Astrocyte (in vitro differentiated cells and primary cell): ENCODE measurements around the gene INPP5A. TPM values are rescaled to one million over a fixed set of nuclear protein-coding genes. Genes with fewer than 3 reads are reported as not detected.

Source experiments
- DNase-seq: peaks from one replicate; pipeline ENCODE4 v3.0.0-alpha.2; 2010; ENCODE audit warnings: low read depth
- FAIRE-seq: peaks from 2 replicates; lab custom pipeline; 2011; peaks lifted over from hg19 to GRCh38; lab: Jason Lieb, UNC
- H2AFZ ChIP-seq: 2 replicates; pipeline ENCODE4 v1.6.0; 2012; ENCODE audit warnings: low read depth, low read length, inconsistent platforms
- H3K27ac ChIP-seq: 2 replicates; pipeline ENCODE4 v1.5.1; 2011; ENCODE audit warnings: low read depth, low read length, inconsistent platforms
- H3K27me3 ChIP-seq: 2 replicates; pipeline ENCODE4 v1.6.0; 2011; ENCODE audit warnings: low read length, inconsistent platforms; ENCODE audit not compliant: insufficient read depth
- H3K36me3 ChIP-seq: 2 replicates; pipeline ENCODE4 v1.5.1; 2011; ENCODE audit warnings: low read length, inconsistent platforms; ENCODE audit not compliant: insufficient read depth
- H3K4me1 ChIP-seq: 2 replicates; pipeline ENCODE4 v1.5.1; 2011; ENCODE audit warnings: low read length, inconsistent platforms; ENCODE audit not compliant: insufficient read depth
- H3K4me2 ChIP-seq: 2 replicates; pipeline ENCODE4 v1.6.0; 2012; ENCODE audit warnings: low read length, inconsistent platforms
- H3K4me3 ChIP-seq: 2 replicates; pipeline ENCODE4 v1.5.1; 2011; ENCODE audit warnings: low read depth, mild to moderate bottlenecking, low read length, inconsistent platforms; ENCODE audit not compliant: insufficient read depth
- H3K79me2 ChIP-seq: 2 replicates; pipeline ENCODE4 v1.6.0; 2012; ENCODE audit warnings: mild to moderate bottlenecking, low read length, inconsistent platforms; ENCODE audit not compliant: insufficient read depth
- H3K9ac ChIP-seq: 2 replicates; pipeline ENCODE4 v1.6.0; 2012; ENCODE audit warnings: mild to moderate bottlenecking, low read length, inconsistent platforms
- H3K9me3 ChIP-seq: 2 replicates; pipeline ENCODE4 v1.5.1; 2012; ENCODE audit warnings: low read depth, mild to moderate bottlenecking, low read length, inconsistent platforms; ENCODE audit not compliant: insufficient read depth
- H4K20me1 ChIP-seq: 2 replicates; pipeline ENCODE4 v1.6.0; 2012; ENCODE audit warnings: low read length, inconsistent platforms; ENCODE audit not compliant: insufficient read depth
- H3K27ac Mint-ChIP-seq: one replicate; pipeline ENCODE4 v1.8.0; 2021; ENCODE audit warnings: mild to moderate bottlenecking, mixed read lengths; ENCODE audit not compliant: unreplicated experiment
- H3K27me3 Mint-ChIP-seq: one replicate; pipeline ENCODE4 v1.8.0; 2021; ENCODE audit warnings: low read depth, mixed read lengths; ENCODE audit not compliant: unreplicated experiment
- H3K36me3 Mint-ChIP-seq: one replicate; pipeline ENCODE4 v1.8.0; 2021; ENCODE audit warnings: low read depth, mixed read lengths; ENCODE audit not compliant: unreplicated experiment
- H3K4me1 Mint-ChIP-seq: one replicate; pipeline ENCODE4 v1.8.0; 2021; ENCODE audit warnings: low read depth, mixed read lengths; ENCODE audit not compliant: unreplicated experiment
- H3K4me3 Mint-ChIP-seq: one replicate; pipeline ENCODE4 v1.8.0; 2021; ENCODE audit warnings: mild to moderate bottlenecking, moderate library complexity, mixed read lengths; ENCODE audit not compliant: unreplicated experiment
- H3K9me3 Mint-ChIP-seq: one replicate; pipeline ENCODE4 v1.8.0; 2021; ENCODE audit warnings: mild to moderate bottlenecking, mixed read lengths; ENCODE audit not compliant: unreplicated experiment
- EZH2 ChIP-seq: IDR thresholded peaks from 2 replicates; pipeline ENCODE4 v1.6.1; 2012; ENCODE audit warnings: mild to moderate bottlenecking, low read length, inconsistent platforms; ENCODE audit not compliant: insufficient read depth
- total RNA-seq: library from RNA; stranded (reverse); gene quantifications from 2 replicates; pipeline ENCODE4 v1.2.1, GENCODE V29; 2021
- TF ChIP-seq, protein P1 (sequence below): IDR thresholded peaks from 2 replicates; pipeline ENCODE4 v1.5.1; 2011; ENCODE audit warnings: low read depth, mild to moderate bottlenecking, inconsistent platforms, low read length, moderate library complexity; ENCODE audit not compliant: insufficient read depth

Gene INPP5A
- total RNA-seq, 1 donor from 2014 or later, result 39.1 TPM

DNA sequence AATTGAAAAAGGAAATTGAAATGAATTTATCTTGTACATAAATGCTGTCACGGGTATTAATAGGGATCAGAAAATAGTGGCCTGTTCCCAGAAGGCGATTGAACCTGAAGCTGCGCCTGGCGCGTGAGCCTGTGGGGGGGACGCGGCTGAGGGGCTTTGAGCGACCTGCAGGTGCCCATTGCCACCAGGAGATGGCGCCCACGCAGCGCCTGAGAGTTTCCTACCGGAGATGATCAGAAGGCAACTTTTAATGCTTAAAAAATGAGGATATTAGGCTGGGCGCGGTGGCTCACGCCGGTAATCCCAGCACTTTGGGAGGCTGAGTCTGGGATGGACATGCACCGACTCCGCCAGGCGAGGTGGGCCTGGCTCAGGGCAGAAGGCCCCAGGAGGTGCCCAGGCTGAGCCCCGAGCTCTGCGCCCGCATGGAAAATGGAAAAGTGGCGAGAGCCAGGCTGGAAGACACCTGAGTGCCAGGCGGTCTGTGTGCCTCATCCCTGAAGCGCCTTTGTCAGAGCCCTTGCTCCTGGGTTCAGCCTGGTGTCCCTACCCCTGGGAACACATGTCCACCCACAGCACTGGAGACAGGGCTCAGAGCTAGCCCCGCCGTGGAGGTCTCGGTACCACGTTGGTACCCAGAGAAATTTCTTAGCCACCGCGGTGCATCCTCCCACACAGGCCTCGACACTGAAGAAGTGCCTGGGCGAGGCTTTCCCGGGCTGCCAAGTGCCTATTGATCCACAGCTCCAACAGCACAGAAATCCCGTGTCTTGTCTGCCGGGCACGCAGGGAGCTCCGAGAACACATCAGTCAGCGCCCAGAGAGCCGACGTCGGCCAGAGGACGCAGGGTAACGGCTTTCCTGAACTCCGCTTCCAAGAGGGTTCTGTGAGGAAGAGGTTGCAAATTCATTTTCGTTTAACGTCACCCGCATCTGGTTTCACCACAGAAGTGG lies 117.4 kb downstream of the INPP5A start:
- Histone ChIP-seq H3K4me2 (no peak overlapping the region), H2AFZ (no peak overlapping the region), H3K9ac (no peak overlapping the region), H3K4me1 (no peaks in the 10 kb centered on the region), H3K27ac (no peak overlapping the region), H3K79me2 (peaks cover 6% of the 10 kb centered on the region), H3K27me3 (no peaks in the 10 kb centered on the region), H3K9me3 (no peaks in the 10 kb centered on the region), H4K20me1 (peaks cover 34% of the 10 kb centered on the region), H3K36me3 (peaks cover 3% of the 10 kb centered on the region), H3K4me3 (no peak overlapping the region)
- H3K27me3 Mint-ChIP-seq, result peaks cover 1% of the 10 kb centered on the region
- H3K27ac Mint-ChIP-seq, result no peak overlapping the region
- H3K36me3 Mint-ChIP-seq, result peaks cover 4% of the 10 kb centered on the region
- TF ChIP-seq, protein P1, sequence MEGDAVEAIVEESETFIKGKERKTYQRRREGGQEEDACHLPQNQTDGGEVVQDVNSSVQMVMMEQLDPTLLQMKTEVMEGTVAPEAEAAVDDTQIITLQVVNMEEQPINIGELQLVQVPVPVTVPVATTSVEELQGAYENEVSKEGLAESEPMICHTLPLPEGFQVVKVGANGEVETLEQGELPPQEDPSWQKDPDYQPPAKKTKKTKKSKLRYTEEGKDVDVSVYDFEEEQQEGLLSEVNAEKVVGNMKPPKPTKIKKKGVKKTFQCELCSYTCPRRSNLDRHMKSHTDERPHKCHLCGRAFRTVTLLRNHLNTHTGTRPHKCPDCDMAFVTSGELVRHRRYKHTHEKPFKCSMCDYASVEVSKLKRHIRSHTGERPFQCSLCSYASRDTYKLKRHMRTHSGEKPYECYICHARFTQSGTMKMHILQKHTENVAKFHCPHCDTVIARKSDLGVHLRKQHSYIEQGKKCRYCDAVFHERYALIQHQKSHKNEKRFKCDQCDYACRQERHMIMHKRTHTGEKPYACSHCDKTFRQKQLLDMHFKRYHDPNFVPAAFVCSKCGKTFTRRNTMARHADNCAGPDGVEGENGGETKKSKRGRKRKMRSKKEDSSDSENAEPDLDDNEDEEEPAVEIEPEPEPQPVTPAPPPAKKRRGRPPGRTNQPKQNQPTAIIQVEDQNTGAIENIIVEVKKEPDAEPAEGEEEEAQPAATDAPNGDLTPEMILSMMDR, result peak; percentile 89
- no peak for TF ChIP-seq EZH2
- DNase-seq, result no peak
- no peak overlapping the region for H3K4me3 Mint-ChIP-seq
- H3K9me3 Mint-ChIP-seq, result no peaks in the 10 kb centered on the region
- no peaks in the 10 kb centered on the region for H3K4me1 Mint-ChIP-seq
- peak; percentile 50 for FAIRE-seq

DNA sequence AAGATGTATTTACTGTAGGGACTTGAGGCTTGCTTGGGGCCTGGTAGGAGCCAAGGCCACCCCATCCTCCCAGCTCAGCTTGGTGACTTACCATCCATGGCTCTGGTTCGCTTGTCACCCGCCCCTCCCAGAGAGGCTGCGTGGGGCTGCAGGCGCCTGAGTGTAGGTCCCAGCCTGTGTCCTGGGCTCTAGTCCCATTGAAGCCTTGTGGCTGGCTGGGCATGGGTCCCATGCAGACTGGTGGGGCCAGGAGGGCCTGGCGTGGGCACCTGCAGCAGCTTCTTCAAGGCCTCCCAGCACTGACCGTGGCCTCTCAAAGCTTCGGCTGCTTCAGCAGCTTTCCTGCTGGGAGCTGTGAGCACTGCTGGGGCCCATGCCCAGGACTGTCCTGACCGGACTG lies 118.1 kb downstream of the INPP5A start:
- Histone ChIP-seq H3K9ac (no peak overlapping the region), H3K4me1 (no peaks in the 10 kb centered on the region), H4K20me1 (peaks cover 33% of the 10 kb centered on the region), H3K36me3 (peaks cover 9% of the 10 kb centered on the region), H3K79me2 (peaks cover 5% of the 10 kb centered on the region), H2AFZ (no peak overlapping the region), H3K4me2 (no peak overlapping the region), H3K27ac (no peak overlapping the region), H3K4me3 (no peak overlapping the region), H3K9me3 (no peaks in the 10 kb centered on the region), H3K27me3 (no peaks in the 10 kb centered on the region)
- no peak overlapping the region for H3K4me3 Mint-ChIP-seq
- DNase-seq, result no peak
- TF ChIP-seq, protein P1, result no peak
- TF ChIP-seq EZH2, result no peak
- no peak for FAIRE-seq
- H3K36me3 Mint-ChIP-seq, result peaks cover 4% of the 10 kb centered on the region
- no peak overlapping the region for H3K27ac Mint-ChIP-seq
- H3K9me3 Mint-ChIP-seq, result no peaks in the 10 kb centered on the region
- no peaks in the 10 kb centered on the region for H3K4me1 Mint-ChIP-seq
- peaks cover 1% of the 10 kb centered on the region for H3K27me3 Mint-ChIP-seq
